Measurements from ENCODE around the gene CCDC137.

The CCDC137 gene

DNA sequence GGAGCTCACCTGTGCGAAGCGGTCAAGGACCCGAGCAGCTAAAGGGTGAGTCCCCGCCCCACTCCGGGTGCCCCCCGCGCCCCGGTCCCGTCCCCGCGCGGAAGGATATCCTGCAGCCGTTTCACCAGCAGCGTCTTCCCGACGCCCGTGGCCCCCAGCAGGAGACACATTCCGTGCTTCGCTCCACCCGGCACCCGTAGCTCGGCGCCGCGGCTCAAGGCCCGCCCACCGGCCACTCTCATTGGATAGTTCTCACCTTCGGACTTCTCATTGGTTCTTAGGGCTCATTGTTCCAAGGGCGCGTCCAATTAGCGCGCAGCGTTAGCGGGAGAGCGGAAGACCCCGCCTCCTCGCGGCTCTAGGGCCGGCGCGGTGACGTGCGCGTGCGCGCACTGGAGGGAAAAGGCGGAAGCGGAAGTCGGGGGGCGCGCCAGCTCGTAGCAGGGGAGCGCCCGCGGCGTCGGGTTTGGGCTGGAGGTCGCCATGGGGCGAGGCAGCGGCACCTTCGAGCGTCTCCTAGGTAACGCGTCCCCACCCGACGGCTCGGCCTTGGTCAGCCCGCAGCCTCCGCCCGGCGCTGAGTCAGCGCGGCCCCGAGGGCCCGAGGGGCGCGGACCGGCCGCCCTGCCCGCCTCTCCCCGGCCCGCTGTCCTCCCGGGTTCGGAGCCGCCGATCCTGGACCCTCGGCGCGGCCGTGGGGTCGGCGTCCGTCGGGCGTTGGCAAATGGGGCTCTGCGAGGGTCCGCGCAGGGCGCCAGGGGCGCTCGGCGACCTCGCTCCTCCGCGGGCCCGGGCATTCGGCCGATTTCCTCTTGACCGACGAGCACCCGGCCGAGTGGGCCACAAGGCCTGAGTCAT, 17.3 kb downstream of the CCDC137 start, which contains the start of the genes ARL16 and HGS:
TSS of gene ARL16 (minus strand) at position 214 of the 858 bp plus-strand sequence. CDS start at position 170, 44 bp downstream.
TSS of gene HGS (plus strand) at position 428 of the 858 bp plus-strand sequence. CDS start at position 484, 56 bp downstream.
- Histone ChIP-seq H3K4me3 (IDR thresholded peaks at IDR 0.05; ENCODE audit: insufficient read depth, low read depth, low read length) (peak within 1 kb of the TSS; percentile 3), H3K4me1 (ENCODE audit: low read depth, poor library complexity, severe bottlenecking) (peaks cover 26% of the 10 kb centered on the region), H2AFZ (ENCODE audit: low read depth) (peak within 1 kb of the TSS; percentile 21; the same call in 1 of the 2 replicates), H3K79me2 (ENCODE audit: insufficient read depth, low read depth) (peaks cover 55% of the 10 kb centered on the region), H3K4me2 (peak within 1 kb of the TSS; percentile 94), H3K9ac (peak within 1 kb of the TSS; percentile 85), H3K27ac (peak within 1 kb of the TSS; percentile 52; the same call in 1 of the 2 replicates), H3K36me3 (ENCODE audit: insufficient read depth) (peaks cover 12% of the 10 kb centered on the region; the same call in 1 of the 2 replicates), H4K20me1 (ENCODE audit: insufficient read depth) (no peaks in the 10 kb centered on the region), H3K27me3 (ENCODE audit: insufficient read depth, low read depth) (no peaks in the 10 kb centered on the region)
- TF ChIP-seq, protein P1, sequence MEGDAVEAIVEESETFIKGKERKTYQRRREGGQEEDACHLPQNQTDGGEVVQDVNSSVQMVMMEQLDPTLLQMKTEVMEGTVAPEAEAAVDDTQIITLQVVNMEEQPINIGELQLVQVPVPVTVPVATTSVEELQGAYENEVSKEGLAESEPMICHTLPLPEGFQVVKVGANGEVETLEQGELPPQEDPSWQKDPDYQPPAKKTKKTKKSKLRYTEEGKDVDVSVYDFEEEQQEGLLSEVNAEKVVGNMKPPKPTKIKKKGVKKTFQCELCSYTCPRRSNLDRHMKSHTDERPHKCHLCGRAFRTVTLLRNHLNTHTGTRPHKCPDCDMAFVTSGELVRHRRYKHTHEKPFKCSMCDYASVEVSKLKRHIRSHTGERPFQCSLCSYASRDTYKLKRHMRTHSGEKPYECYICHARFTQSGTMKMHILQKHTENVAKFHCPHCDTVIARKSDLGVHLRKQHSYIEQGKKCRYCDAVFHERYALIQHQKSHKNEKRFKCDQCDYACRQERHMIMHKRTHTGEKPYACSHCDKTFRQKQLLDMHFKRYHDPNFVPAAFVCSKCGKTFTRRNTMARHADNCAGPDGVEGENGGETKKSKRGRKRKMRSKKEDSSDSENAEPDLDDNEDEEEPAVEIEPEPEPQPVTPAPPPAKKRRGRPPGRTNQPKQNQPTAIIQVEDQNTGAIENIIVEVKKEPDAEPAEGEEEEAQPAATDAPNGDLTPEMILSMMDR (conservative IDR thresholded peaks at IDR 0.05; ENCODE audit: low read depth, low read length), result no peak

DNA sequence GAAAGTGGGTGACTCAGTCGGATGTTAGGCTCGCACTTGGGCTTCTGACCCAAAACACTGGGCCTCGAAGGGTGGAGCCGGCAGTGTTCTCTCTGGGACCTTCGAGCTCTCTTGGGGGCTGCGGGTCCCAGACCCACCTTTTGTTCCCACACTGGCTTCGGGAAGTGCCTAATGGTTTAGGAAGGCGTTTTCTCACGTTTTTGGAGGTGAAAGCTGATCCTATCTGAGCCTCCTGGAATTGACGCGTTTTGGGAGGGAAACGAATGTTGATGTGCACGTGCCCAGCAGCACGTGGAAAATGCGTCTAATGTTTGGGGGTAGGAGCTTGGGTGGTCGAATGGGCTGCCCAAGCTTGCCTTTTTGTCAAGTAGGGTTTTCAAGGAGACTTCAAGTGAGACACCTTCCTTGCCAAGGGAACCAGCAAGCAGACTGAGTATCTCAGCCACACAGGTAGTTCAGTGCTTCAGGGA, 17.9 kb downstream of the CCDC137 start:
- Histone ChIP-seq H3K4me1 (ENCODE audit: low read depth, poor library complexity, severe bottlenecking) (peaks cover 26% of the 10 kb centered on the region), H3K9ac (peak overlapping the region; percentile 85), H3K79me2 (ENCODE audit: insufficient read depth, low read depth) (peaks cover 55% of the 10 kb centered on the region), H3K4me3 (IDR thresholded peaks at IDR 0.05; ENCODE audit: insufficient read depth, low read depth, low read length) (no peak overlapping the region), H4K20me1 (ENCODE audit: insufficient read depth) (no peaks in the 10 kb centered on the region), H3K27ac (peak overlapping the region; percentile 52; the same call in 1 of the 2 replicates), H3K4me2 (peak overlapping the region; percentile 94), H3K27me3 (ENCODE audit: insufficient read depth, low read depth) (no peaks in the 10 kb centered on the region), H2AFZ (ENCODE audit: low read depth) (0 out of 2 replicates have a peak overlapping the region, but pooled peaks have one; percentile 21), H3K36me3 (ENCODE audit: insufficient read depth) (peaks cover 12% of the 10 kb centered on the region; the same call in 1 of the 2 replicates)
- TF ChIP-seq, protein P1 (conservative IDR thresholded peaks at IDR 0.05; ENCODE audit: low read depth, low read length), result no peak

GRCh38 chr17:81685108-81685507, 18.6 kb downstream of the CCDC137 start:
- Histone ChIP-seq H2AFZ (ENCODE audit: low read depth) (no peak overlapping the region), H3K4me2 (peak overlapping the region; percentile 94), H3K27ac (no peak overlapping the region), H3K4me3 (IDR thresholded peaks at IDR 0.05; ENCODE audit: insufficient read depth, low read depth, low read length) (no peak overlapping the region), H3K9ac (peak overlapping the region; percentile 85; the same call in 1 of the 2 replicates), H3K79me2 (ENCODE audit: insufficient read depth, low read depth) (peaks cover 55% of the 10 kb centered on the region), H3K4me1 (ENCODE audit: low read depth, poor library complexity, severe bottlenecking) (peaks cover 26% of the 10 kb centered on the region), H4K20me1 (ENCODE audit: insufficient read depth) (no peaks in the 10 kb centered on the region), H3K36me3 (ENCODE audit: insufficient read depth) (peaks cover 12% of the 10 kb centered on the region; the same call in 1 of the 2 replicates), H3K27me3 (ENCODE audit: insufficient read depth, low read depth) (no peaks in the 10 kb centered on the region)
- TF ChIP-seq, protein P1 (conservative IDR thresholded peaks at IDR 0.05; ENCODE audit: low read depth, low read length), result no peak

GRCh38 chr17:81686614-81687013, 20.1 kb downstream of the CCDC137 start:
- no peaks in the 10 kb centered on the region for H3K27me3 ChIP-seq (ENCODE audit: insufficient read depth, low read depth)
- peaks cover 26% of the 10 kb centered on the region for H3K4me1 ChIP-seq (ENCODE audit: low read depth, poor library complexity, severe bottlenecking)
- peaks cover 50% of the 10 kb centered on the region for H3K79me2 ChIP-seq (ENCODE audit: insufficient read depth, low read depth)
- H2AFZ ChIP-seq (ENCODE audit: low read depth), result no peak overlapping the region
- no peak overlapping the region for H3K4me3 ChIP-seq (IDR thresholded peaks at IDR 0.05; ENCODE audit: insufficient read depth, low read depth, low read length)
- H3K4me2 ChIP-seq, result no peak overlapping the region
- H3K9ac ChIP-seq, result no peak overlapping the region
- no peaks in the 10 kb centered on the region for H4K20me1 ChIP-seq (ENCODE audit: insufficient read depth)
- peaks cover 12% of the 10 kb centered on the region; the same call in 1 of the 2 replicates for H3K36me3 ChIP-seq (ENCODE audit: insufficient read depth)
- TF ChIP-seq, protein P1 (conservative IDR thresholded peaks at IDR 0.05; ENCODE audit: low read depth, low read length), result no peak
- H3K27ac ChIP-seq, result no peak overlapping the region
